Measurements from ENCODE around the gene ATP6V0A4.

DNA sequence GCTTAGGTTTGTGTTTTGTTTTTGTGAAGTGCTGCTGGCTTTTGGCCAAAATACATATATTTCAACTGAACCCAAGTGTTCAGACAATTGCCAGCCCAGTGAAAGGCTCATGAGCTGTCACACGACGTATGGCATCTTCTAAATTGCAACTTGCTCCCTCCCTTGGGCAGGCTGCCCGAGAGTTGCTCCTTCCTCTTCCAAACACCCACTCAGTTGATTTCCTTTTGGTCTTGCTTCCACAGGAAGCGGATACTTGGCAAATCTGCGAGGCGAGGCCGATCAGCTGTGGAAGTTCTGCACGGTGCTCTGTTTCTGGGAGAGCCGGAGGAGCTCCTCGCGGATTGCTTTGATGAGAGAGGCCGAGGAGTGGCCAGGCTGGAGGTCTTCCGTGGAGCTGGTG is 39.6 kb upstream of the ATP6V0A4 start:
- TF ChIP-seq, protein P1, sequence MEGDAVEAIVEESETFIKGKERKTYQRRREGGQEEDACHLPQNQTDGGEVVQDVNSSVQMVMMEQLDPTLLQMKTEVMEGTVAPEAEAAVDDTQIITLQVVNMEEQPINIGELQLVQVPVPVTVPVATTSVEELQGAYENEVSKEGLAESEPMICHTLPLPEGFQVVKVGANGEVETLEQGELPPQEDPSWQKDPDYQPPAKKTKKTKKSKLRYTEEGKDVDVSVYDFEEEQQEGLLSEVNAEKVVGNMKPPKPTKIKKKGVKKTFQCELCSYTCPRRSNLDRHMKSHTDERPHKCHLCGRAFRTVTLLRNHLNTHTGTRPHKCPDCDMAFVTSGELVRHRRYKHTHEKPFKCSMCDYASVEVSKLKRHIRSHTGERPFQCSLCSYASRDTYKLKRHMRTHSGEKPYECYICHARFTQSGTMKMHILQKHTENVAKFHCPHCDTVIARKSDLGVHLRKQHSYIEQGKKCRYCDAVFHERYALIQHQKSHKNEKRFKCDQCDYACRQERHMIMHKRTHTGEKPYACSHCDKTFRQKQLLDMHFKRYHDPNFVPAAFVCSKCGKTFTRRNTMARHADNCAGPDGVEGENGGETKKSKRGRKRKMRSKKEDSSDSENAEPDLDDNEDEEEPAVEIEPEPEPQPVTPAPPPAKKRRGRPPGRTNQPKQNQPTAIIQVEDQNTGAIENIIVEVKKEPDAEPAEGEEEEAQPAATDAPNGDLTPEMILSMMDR (IDR thresholded peaks at IDR 0.05) = no peak
- no peak for TF ChIP-seq POLR2A (IDR thresholded peaks at IDR 0.05)
- TF ChIP-seq EP300 (IDR thresholded peaks at IDR 0.05) = no peak

Measured in upper lobe of left lung (tissue), 4 donors.